Activated CD4-positive, alpha-beta T cell treated with anti-CD3 and anti-CD28 coated beads, Interleukin-2, amount 50 U/mL, for 4 hours (primary cell): ENCODE measurements around the gene GSG1.

Source experiments
- DNase-seq, 2 experiments: peaks; one replicate each; pipeline ENCODE4 v3.0.0-alpha.2; 2020

The GSG1 gene

DNA sequence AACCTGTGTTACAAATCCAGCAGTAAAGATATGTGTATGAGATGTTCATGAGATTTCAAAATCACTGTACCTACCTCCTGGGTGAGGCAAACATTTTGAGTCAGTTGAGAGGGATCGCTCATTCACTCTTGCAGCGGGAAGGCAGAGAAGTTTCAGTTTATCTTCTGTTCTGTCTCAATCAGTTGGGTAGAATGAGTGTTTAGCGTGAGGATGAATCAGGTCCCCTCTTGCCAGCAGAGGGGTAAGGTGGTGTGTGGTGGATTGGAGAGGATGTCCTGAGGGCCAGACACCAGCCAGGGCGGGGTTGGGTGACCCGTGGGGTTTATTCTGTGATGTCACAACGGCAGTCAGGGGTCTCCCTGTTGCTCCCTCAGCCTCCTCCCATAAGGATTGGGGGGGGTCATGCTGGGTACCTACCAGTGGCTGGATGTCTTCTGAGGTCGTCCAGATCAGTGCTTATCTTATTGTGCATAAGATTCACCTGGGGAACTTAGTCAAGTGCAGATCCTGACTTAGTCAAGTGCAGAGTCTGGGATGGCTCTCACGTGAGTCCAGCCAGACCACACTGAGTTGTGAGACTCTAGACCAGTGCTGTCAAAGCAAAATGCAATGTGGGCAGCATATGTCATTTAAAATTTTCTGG, at the start of gene GSG1:
GSG1 (minus strand) TSS at position 277 of the 643 bp plus-strand sequence; CDS start at position 122, 155 bp downstream.
- no peak for DNase-seq

DNA sequence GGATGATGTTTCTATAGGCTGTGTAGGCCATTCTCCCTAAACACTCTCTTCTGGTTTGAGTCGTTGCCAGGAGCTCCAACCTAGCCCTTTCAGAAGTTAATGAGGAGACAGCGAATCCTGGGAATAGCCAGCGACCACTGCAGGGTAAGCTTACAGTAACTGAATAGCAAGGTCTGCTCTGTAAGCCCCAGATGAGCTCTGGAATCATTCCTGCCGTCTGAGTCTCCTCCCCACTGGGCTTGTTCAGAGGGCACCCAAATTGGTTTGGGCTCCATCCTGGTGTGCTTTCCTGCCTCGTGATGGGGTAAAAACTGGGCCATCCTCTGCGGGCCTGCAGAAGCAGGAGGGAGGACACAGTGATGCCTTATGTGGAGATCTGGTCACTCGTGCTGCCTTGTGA, 49.7 kb upstream of the GSG1 start:
- no peak for DNase-seq

DNA sequence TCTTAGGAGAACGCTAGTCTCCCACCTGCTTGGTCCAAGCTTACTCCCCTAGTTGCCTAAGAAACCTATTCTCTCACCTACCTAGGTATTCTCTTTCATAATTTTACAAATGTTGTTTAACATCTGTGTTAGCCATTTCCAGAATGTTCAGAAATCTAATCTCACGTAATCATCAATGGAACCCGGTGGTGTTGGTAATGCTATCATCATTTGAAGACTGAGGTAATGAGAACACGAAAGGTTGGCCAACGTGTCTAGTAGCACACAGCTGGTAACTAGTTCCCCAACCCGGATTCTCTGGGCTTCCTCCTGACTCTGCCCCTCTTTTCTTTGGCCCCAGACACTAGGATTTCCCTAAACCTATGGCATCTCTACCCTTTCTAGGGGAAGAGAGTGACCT, 49.3 kb upstream of the GSG1 start:
- no peak for DNase-seq

DNA sequence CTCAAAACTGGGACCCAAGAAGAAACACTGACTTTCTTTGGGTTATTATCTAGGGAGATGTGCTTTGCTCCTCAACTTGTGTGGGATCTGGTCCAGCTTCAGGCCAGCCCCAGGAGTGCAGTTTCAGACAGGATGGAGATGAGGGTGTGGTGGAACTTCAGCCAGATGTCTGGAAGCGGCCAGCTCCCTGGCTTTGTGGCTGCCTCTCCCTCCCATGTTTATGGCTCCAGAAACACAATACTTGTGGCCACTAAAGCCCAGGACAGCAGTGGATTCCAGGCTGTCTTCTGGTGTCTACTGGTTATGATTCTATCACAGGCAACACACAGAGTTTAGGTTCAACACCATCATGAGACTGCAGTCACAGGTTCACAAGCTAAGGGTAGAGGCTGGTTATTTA, 48.8 kb upstream of the GSG1 start:
- DNase-seq: no peak

DNA sequence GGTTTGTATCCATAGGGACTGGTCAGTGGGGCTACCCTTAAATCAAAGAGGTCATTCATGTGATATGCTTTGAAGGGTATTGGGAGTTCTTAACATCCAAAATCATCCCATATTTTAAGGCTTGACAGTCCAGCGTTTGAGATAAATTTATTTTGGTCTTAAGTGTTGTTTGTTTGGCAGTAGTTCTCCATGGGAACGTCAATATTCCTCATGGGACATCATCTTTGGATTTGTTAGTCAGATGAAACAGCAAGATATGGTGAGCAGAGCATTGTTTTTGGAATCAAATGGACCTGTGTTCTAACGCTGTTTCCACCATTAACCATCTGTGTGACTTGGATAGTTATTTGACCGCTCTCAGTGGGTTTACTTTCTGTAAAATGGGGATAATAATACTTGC, 45.9 kb upstream of the GSG1 start:
- DNase-seq: no peak

DNA sequence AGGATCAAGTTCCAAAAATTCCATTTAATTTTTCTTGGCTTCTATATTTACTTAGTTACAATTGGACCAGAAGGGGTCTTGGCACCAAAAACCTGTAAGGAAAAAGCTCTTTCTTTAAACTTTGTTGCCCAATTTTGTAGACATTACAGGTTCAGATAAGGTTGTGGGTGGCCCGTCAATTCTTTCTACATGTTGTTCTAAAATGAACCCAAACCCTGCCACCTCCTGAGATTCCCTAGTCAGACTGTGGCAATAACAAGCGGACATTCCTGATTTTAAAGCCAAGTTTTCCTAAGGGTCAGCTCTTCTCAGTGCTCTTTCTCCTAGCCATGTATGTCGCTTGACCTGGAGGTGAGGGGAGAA, 45.0 kb upstream of the GSG1 start:
- no peak for DNase-seq

DNA sequence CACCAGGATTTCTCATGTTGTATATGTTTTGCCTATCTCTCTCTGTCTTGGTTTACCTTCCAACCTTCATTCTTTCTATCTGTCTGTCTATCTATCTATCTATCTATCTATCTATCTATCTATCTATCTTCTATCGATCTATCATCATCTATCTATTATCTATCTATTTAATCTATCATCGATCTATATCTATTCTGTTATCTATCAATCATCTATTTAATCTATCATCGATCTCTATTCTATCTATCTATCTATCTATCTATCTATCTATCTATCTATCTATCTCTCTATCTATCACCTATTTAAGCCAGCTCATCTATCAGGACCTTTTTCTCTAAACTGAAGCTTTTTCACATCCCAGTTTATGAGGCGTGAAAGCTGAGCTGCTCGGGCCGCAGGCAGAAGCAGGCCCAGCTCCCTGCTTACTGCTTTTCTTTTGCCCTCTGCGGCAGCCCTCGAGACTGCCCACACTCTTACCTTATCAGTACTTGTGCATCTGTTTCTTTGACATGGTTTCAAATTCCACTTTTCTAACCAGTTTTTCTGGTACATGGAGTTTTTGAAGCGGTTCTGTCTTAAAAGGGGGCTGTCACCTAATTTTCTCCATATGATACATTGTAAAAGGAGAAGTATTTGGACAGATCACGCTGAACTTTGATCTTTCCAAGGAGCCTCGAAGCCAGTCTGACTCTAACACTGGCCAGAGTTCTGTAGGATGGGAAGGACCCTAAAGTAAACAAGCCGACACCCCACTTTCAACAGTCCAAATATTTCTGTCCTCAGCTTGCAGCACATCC, 44.4 kb upstream of the GSG1 start:
- DNase-seq: no peak

DNA sequence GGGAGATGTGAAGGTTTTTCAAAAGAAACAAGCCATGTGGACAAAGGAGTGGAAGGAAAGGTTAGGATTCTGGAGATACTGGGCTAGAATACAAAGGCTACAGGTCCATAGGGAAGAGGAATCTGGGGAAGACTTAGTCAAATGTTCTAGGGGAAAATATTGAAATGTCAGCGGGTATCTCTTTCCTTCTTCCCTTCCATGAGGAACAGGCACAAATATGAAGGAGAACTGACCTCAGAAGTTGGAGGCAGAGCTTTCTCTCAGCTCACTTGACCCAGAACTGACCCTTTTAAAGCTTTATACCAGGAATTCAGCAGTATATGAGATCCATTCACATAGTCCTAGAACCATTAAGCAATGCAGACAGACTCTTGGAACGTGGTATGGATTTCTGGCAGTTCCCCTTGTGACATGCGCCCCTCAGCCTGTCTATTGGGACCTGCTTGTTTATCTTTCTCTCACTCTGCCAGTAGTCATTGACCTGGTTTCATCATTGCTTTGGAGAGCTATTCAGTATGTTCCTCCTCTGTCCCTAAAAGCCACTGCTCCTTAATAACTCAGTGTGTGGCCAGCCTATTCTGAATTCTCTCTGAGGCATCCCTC, 43.0 kb upstream of the GSG1 start:
- no peak for DNase-seq

DNA sequence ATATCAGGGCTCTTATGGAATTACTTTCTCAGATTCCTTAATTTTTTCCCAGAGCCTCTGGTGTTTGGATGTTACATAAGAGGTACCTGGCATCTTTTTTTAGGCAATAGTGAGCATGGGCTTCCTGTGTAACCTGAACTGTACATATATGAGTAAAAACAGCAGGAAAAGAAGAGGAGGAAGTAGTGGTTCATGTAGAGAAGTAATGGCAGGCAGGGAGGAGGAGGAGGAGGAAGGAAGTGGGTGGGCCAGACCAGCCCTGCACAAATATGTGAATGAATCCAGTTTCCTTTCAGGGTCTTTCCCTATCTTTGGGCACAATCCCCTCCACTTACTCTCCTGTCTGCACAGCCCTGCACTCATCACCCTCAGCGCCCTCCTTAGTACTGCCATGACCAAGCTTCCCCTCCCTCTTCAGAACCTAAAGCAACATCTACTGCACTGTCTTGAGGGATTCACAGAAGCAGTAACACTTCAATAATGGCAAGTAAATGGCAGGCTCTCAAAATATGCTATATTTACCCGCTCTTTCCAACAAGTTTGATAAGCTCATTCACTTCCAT, 40.9 kb upstream of the GSG1 start:
- DNase-seq: no peak

DNA sequence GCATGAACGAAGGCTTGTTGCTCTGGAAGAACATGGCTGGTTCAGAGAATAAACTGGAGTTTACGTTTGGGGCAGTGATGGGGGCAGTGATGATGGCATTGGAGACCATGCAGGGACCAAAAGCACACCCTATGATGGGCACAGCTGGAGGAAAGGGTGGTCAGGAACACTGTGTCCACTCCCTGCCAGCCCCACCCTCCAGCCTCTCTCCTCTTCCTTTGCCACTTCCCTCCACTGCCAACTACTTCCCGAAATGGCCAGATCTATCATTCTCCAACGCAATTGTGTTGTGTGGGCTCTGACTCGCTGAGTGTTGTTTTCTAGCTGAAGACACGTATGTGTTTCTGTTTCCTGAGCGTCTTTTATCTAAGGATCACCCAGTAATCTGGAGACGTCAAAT, 39.3 kb upstream of the GSG1 start:
- DNase-seq: no peak

DNA sequence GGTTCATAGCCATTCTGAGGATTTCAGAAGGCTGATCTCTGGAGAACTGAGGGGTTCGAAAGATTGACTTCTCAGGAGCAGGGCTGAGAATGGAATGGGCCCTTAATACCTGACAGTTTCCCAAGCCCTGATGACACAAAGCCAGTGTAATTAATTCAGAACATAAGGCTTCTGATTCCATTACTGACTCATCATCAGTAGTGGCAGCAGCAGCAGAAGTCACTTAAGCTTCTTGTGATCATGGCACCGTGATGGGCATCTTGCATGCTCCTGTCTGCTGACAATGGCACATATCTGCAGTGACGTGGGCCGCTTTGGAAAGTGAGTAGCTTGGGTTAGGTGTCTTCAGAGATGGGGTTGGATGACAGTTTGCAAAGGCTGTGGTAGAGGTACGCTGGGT, 38.2 kb upstream of the GSG1 start:
- no peak for DNase-seq

DNA sequence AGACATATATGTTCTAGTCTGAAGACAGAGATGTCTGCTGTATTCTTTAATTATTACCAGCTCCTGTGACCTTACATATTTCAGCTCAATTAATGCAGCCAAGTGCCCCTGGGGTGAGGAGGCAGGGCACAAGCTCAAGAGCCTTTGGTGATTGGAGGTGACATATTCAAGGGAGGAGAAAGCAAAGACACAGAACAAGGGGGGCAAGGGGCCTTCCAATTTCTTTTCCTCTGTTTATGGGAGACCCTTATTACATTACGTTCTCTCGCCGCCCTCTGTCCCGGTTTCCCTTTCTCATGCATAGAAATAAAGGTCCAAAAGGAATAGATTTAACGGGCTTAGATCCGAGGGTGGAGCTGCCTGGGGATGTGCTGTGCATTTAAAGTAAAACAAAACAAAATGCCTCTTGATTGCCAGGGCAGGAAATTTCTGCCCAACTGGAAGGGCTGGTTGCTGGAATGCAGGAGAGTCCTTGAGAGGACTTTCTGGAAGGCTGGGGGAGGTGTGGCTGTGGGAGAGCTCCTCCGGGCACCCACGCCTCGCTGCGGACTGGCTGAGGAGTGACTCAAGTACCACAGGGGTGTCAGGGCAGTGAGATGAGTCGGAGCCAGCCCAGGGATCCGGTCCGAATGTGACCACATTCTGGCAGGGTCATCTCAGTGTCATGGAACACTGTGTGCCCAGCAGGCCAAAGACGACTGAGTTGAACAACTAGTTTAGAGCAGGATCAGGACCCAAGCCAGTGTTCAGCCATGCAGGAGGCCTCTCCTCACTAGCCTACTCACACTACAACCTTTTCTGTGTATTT, 32.1 kb upstream of the GSG1 start:
- DNase-seq: no peak

DNA sequence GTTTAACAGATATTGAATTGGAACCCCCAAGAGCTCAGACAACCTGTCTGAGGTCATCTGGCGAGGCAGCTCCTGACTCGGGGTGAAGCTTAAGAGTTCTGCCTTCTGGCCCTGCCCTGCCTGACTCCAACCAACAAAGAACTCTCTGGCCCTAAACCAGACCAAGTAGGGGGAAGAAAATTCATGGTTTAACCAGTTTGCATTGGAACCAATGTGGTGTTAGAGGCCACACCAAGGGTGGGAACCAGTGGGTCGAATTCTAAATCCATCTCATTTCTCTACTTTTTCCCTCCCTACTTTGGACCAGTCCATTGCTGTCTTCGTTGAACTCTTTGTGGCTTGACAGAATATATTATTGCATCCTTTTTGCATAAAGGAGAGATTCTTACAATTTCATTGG, 30.4 kb upstream of the GSG1 start:
- DNase-seq: no peak

DNA sequence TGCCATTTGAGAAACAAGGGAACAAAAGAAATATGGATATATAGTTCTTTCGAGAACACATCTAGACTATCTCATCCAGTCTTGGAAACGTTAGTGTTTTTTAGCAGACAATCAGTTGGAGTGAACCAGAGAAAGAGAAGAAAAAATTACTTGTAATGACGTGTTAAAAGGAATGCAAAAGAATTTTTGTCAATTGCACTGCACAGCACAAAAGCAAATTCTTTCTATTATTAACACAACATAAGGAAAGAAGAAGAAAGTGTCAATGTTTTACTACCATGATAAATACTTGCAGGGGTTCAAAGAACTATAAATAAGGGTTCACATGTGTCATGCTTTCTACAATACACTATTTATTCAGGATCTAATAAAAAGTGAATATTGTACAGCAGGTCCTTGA, 27.5 kb upstream of the GSG1 start:
- no peak for DNase-seq

DNA sequence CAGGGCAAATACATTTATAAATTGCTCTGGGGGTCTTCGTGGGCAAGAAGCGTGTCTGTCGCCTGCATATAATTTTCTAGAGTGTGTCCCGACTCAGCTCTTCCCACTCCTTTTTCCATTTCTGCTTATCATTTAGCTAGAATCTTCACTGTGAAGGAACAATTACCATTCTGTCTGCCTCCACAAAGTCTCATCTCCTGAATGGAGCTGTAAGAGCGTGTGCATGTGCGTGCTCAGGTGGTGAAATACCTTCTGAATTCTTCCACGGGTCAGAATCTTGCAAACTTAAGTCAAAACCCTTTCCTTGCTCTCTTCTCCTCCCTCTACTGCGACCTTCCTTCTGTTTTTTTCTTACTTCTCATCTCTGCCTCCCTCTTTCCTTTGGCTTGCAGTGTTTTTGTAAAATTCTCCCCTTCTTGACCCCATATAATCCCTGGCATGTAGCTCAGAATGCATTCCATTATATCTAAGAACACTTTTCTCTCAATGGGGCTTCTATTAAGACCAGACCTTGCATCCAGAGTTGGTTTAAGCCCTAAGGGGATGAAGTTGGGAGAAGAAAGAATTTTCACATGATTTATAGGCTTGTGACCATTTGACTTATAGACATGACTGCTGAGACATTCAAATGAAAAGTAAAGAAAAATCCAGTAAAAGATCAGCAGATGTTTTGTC, 25.0 kb upstream of the GSG1 start:
- DNase-seq: no peak

DNA sequence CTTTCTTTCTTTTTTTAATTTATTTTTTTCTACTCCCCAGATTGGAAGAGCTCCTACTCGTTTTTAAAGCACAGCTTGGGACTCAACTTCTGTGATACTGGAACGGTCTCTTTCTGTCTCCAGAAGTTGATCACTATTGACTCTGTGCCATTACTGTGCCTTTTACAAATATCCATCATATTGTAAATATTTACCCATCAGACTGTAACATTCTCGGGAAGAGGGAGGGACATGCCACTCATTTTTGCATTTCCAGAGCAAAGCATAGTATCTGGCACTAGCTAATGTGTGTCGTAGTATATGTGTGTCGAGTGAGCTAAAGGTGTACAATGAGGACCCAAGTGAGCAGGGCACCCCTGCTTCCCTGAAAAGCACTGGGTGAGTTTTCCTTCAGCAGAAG, 24.0 kb upstream of the GSG1 start:
- DNase-seq: no peak

DNA sequence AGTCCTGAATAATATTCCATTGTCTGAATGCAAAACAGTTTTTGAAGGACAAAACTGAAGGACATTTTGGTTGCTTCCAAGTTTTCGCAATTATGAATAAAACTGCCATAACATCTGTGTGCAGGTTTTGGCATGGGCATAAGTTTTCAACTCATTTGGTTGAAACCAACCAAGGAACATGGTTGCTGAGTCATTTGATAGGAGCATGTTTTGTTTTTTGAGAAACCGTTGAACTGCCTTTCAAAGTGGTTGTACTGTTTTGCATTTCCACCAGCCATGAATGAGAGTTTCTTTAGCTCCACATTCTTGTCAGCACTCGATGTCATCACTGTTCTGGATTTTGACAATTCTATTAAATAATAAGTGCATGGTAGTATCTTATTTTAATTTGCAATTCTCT, 23.0 kb upstream of the GSG1 start:
- DNase-seq: no peak

DNA sequence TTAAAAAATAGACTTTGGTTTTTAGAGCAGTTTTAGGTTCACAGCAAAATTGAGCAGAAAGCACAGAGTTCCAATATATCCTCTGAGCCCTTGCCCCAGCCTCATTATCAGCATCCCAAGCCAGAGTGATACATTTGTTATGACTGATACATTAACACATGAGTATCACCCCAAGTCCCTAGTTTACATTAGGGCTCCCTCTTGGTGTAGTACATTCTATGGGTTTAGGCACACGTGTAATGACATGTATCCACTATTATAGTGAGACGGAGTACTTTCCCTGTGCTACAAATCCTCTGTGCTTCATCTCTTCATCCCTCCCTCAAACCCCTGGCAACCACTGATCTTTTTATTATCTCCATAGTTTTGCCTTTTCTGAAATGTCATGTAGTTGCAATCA, 22.5 kb upstream of the GSG1 start:
- no peak for DNase-seq

DNA sequence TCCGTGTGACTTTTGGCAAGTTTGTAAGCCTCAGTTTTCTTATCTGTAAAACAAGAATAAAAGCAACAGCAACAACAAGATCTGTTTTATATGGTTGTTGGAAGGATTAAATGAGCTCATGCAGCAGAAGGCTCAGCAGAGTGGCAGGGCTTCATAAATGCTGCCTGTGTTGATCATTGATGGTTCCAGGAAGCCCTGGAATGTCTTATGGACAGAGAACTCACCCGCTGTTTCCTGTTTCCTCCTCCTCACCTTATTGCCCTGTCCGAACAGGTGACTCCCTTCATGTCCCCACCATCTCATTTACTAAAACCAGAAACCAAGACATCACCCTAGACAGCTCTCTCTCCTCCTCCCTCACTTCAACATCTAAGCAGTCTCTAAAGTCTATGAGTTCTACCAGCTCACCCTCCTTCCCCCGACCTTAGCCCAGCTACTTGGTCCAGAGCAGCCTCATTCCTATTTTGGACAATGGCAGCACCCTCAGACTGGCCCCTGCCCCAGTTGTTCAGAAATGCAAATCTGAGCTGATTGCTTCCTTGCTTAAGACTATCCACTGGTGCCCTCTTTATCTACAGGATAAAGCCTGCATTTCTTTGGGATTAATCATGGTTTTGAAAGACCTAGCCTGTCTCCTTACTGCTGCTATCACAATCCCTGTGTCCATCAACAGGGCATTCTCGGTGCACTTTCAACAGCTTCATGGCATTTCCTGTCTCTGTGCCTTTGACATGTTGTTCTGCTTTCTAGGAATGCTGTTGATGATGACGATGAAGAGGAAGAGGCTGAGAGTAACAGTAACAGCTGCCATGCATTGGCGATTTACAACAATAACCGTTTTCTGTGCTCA, 21.4 kb upstream of the GSG1 start:
- no peak for DNase-seq

DNA sequence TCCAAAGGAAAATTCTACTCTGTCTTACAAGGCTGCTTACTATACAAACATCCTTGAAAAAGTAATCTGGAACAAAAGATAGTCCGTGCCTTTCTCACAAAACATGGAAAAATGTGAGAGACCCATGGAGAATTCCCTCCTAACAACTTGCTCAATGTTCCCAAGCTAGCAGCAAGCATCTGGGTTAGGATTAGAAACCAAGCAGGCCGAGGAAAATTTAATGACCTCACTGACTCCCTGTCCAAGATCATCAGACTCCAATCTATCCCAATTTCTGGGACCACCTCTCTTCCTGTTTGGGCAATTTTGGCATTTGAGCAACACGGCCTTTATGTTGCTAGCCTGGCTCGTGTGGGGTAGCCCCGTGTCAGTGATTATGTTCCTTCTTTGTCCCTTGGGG, 18.1 kb upstream of the GSG1 start:
- DNase-seq: no peak

DNA sequence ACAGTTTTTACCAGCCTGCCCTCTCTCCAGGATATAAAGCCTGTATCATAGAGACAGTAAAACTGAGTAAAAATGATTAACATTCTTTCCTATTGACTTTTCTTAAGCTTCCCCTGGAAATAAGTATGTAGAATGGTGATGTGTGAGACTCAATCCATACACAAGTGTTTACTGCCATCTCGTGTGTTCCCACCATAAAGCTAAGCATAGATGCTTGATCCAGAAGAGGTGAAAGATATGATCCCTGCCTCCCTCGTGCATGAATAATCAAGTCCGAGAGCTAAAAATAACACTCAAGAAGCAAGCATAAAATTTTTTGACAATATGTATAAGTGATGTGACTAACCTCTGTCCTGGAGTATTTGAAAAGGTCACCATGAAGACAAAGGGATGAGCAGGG, 16.9 kb upstream of the GSG1 start:
- no peak for DNase-seq

DNA sequence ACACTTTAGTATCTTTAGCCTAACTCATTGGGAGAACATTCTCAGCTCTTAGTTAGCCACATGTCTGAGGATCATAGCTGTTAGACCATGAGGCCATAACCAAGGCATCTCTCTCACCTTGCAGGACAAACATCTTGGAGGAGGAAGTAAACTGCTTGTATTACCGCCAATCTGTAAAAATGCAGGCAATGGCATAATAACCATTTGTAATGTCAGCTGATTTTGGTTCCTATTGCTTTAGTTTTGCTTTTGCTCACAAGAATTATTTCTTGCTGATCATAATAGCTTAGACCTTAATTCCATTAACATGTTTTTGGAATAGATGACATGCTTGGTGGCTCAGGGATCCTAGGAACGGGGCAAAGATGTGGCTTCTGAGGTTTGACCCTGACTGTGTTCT, 16.4 kb upstream of the GSG1 start:
- no peak for DNase-seq
